Epidermal melanocyte (primary cell): ENCODE measurements around the gene SLC25A15.
"Not testable (repeated sequence)": the region's sequence is repeated elsewhere in the genome, so short reads cannot be mapped to it uniquely, and the experiment has no call there.

Source experiments
- DNase-seq: peaks from one replicate; pipeline ENCODE4 v3.0.0; 2011; ENCODE audit warnings: low spot score; ENCODE audit not compliant: insufficient read length

SLC25A15 gene

DNA sequence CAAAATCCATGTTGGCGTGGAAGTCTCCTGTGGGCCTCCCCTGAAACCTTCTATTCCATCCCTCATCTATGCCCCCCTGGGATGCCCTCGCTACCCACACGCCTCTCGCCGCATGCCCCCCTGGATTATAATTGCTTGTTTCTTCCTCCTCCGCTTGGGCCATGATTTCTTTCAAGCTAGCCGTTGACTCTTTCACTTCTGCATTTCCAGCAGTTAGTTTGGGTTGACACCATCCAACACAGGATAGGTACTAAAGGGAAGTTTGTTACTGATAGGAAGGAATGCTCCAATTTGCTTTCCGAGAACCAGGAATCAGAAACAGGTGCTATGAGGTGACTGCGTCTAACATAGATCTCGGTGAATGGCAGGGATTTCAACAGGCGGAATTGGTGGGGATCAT is 7.7 kb upstream of the SLC25A15 start:
- no peak for DNase-seq

DNA sequence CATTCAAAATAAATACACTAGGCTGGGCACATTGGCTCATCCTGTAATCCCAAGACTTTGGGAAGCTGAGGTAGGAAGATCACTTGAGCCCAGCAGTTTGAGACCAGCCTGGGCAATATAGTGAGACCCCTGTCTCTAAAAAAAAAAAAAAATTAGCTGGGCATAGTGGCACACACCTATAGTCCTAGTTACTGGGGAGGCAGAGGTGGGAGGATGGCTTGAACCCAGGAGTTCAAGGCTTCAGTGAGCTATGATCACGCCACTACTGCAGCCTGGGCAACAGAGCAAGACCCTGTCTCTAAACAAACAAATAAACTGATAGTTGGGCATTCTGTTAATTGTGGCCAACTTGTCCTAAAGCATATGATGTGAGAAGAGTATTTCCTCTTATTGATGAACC is 6.4 kb upstream of the SLC25A15 start:
- not testable (repeated sequence) for DNase-seq

DNA sequence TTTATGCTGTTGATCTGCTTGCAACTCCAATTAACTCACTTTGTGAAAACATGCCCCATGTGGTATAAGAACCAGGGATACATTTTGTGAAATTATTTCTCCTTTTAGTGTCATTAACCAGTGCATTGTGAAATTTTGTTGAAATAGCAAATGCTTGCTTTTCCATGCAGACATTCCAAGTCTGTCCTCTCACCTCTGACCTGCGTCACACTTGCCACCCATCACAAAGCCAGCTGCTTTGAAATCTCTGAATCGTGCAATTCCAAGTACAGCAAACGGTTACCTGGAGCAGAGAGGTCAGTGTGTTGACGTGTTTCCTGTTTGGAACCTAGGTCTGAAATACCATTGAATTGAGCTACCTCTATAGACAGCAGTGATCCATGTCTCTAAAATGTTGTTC is 4.9 kb upstream of the SLC25A15 start:
- DNase-seq, result no peak

DNA sequence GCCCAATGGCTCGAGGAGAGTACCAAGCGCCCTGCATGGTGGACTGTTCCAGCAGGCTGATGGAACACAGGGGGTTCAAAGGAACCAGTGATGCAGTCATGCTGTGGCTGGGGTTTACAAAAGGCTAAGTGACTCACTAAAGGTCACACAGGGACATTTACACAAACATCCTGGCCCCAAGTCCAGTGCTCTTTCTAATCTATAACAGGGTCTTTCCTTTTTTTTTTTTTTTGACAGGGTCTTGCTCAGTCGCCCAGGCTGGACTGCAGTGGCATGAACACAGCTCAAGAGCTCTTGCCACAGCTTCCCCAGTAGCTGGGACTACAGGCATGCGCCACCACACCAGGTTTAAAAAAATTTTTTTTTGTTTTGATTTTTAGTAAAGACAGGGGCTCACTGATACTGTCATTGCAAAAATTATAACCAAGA is 2.8 kb upstream of the SLC25A15 start:
- DNase-seq, result no peak

DNA sequence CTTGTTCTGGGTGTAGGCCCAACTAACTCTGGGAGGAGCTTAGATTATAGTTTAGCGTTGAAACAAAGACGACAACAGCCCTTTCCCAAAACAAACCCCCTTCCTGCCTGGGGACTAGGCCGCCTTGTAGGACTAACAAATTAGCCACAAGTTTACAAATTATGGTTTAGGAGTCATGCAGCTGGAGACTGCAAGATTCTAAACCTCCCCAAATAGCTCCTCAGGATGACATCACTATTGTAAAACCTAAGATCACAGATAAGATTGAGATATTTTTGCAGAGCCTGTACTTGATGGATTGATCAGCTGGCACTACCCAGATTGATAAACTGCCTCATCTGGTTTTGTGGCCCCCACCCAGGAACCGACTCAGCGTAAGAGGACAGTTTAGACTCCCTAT is 2.3 kb upstream of the SLC25A15 start:
- DNase-seq, result no peak

DNA sequence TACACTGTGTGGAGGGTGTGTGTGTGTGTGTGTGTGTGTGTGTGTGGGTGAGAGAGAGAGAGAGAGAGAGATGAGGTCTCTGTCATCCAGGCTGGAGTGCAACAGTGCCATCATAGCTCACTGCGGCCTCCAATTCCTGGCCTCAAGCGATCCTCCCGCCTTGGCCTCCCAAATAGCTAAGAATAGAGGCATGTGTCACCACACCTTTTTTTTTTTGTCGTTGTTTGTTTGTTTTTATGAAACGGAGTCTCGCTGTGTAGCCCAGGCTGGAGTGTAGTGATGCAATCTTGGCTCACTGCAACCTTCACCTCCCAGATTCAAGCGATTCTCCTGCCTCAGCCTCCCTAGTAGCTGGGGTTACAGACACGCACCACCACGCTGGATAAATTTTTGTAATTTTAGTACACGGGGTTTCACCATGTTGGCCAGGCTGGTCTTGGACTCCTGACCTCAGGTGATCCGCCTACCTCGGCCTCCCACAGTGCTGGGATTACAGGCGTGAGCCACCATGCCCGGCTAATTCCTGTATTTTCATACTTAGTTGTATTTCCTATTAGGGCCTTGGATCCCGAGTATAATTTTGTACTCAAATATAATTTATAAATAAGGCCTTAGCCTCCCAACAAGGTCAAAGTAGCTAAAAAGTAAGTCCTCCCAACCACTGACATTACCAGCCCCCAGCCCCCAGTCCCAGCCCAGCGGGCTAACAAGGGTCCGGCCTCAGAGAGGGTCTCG is 704 bp upstream of the SLC25A15 start:
- not testable (repeated sequence) for DNase-seq

DNA sequence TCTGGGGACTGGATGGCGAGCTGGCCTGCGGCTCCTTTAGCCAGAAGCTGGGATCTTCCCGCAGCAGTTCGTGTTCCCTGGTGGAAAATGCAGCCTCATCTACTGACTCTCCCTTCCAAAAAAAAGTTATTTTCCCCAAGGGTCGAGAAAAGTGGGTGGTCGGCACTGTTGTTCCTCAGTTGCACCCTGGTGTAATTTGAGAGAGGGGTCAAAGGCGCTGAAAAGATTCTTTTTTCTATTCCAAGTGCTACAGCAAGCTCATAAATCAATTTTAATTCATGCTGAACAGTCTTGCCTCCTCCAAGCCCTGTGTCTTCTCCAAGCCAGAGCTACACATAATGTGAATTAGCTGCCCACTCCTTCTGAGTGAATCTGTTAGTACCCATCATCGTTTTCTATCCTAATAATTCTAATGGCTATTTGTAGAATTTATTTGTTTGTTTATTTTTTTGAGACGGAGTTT is 774 bp downstream of the SLC25A15 start:
- no peak for DNase-seq

DNA sequence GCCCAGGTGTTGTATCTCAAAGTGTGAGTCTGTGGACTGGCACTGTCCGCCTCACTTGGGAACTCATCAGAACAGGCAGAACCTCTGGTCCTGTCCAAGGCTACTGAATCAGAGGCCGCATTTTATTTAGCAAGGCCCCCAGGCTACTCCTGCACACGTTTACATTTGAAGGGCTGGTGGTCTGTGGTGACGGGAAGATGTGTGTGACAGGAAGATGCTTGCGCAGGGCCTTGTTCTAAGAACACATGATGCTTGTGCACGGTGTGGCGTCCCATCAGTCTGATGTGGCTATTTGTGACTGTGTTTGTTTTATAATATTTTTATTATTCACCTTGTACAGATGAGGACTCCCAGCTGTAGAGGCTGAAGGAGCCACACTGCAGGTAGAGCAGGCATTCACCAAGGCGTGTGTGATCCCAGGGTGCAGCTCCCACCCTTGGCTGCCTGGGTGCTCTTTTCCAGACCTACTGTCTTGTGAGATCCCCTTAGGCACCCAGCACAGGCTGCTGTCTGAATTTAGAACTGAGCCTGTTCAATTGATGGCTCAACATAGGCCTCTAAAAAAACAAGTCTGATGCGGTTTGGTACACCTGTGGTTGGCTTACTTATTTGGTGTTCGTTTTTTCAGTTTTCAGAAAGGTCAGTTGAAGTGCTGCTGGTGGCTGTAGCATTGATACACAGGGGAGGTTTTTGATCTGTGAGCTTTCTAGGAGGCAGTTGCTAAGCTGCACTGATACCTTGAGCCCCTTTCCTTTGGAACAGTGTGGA is 3.1 kb downstream of the SLC25A15 start:
- DNase-seq, result no peak

DNA sequence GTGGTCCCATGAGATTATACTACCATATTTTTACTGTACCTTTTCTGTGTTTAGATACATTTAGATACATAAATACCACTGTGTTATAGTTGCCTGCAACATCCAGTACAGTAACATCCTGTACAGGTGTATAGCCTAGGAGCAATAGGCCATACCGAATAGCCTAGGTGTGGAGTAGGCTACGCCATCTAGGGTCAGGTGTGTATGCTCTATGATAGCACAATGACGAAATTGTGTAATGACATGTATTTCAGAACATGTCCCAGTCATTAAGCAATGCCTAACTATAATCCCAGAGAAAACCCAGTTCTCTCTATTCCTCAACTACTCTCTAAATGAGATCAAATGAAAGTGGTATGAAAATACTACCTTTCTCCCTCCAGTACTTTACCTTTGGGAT is 3.9 kb downstream of the SLC25A15 start:
- no peak for DNase-seq

DNA sequence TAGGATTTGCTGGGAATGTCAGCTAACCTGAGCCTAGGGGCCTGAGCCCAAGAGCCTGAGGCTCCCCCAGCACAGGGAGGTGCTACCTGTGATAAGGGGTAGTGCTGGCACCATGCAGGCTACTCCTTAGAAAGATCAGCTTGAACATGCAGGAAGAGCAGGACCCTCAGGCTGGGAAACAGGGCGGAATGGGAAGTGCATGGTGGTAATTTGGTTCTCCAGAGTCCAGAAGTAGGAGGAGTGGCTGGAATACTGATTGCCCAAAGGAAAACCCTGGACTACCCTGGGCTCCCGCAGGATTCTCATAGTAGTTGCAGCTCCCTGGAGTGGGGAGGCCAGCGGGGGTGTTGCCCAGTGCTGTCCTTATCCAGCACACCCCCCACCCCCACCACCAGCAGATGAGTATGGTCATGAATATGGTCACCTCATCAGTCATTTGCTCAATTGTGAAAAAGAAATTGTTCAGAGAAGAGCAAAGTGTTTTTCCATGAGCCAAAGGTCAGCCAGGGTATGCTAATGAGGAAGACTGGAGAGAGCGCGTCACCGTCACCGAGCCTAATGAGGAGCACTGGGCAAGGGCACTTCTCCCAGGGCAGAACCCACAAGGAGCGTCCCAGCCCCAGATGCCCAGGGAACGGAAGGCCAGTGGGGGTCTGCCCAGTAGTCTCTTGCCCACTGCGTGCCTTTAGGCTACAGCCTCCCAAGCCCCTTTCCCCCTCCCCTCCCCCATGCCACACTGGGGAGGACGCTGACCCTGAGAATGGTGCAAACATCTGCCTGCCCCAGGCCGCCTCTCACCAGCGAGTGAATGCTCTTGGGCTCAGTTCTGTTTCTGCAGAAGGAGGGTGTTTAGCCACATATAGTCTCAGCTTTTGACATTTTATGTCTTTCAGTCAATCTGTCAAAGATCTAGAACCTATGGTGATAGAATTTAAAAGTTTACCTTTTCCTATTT is 5.3 kb downstream of the SLC25A15 start:
- no peak for DNase-seq

DNA sequence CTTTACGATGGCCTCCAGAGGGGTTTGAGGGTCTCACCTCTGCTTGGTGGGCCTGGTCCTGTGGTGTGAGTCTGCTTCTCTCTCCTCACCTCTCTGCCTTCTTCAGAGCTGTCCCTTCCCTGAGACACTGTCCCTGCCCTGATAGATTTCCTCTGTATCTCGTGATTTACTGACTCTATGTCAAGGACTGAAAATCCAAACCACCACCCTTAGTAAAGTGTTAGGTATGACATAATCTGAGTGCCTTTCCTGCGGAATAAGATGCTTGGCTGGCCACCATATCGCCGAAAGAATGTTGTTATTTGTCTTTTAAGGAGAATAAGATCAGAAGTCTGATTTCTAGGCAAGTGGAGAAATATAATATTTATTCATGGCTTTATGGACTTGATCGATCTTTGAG is 7.2 kb downstream of the SLC25A15 start:
- no peak for DNase-seq

DNA sequence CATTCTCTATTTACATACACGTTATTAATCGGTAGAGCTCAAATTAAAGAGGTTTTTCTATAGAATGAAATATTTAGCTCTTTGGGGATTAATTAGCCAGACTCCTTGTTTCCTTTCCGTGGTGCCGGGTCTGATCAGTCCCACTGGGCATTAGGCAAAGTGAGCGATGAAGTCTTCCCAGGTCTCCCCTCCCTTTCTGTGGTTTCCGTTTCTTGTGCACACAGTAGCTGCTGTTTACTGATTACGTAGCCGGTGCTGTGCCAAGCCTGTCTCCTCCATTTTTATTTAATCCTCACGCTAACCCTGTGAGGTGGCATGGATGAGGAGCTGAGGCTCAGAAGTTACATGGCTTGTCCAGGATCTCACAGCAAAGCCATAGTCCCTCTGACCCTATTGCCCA is 9.0 kb downstream of the SLC25A15 start:
- no peak for DNase-seq

DNA sequence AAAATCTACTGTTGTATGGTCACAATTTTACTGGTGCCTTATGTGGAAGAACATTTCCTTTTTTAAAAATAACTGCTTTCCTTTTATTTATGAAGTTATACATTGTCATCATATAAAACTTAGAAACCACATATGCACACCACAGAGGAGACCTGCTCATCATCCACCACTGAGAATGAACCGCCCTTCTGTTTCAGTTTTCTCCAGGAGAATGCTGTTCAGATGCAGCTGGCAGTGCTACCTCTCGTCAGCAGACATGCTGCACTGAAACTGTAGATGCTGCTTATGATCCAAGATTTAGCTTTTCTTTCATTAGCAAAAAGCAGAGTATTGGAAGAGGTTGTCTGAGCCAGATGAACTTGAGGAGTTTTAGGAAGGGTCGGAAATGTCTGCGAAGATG is 10.1 kb downstream of the SLC25A15 start:
- no peak for DNase-seq

DNA sequence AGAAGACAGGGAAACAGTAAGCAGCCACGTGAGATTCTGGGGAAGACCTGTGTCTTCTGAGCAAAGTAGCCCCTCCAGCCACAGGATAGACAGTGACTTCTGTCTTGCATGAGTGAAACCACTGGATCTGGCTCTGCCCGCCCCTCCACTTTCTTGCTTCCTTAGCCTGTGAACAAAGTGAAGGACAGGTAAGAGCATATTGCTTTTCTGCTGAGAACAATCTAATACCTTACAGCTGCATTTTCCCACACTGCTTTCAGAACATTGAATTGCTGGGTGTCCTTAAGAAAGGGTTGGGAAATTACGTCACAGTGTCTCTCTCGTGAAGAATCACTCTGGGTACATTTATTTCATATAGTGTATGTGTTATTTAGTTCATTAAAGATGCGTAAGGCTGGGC is 11.1 kb downstream of the SLC25A15 start:
- DNase-seq, result no peak

DNA sequence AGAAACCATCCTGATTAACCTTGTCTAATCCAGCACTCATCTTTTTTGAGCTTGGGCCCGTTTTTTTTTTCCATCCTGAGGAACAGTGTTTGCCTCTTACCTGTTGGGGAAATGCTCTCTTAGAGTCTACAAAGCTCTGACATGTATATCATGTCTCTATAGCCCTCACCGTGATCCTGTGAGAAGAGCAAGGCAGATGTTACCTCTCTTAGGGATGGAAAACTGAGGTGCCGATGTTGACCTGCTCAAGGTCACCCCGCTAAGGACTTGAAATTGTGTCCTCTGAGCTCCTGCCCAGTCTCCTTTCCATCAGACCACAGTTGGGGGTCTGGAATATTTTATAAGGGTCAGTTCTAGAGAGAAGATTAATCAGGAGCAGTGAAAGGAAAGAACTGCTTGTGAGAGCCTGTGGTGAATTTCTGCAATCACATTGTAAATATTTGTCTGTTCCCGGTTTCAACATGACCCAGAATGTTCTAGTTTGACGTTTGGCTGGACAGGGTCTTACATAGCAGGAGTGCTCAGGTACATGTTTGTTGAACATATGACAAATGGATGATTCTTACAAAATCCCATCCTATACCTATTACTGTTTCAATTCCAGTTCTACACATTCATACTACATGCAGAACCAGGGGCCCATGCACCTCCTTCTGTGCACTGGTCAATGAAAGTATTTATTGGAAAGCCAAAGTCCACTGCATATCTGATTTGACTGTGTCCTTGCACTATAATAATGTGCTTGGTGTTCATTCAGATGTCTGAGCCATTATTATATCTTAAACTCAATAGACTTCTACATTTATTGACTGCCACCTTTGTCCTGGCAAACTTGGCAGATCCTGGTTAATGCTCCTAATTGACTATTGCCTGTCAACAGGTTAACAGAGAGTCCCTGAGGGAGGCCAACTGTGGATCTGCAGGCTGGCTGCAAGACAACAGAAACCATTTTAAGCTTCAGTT is 12.1 kb downstream of the SLC25A15 start:
- DNase-seq, result no peak

DNA sequence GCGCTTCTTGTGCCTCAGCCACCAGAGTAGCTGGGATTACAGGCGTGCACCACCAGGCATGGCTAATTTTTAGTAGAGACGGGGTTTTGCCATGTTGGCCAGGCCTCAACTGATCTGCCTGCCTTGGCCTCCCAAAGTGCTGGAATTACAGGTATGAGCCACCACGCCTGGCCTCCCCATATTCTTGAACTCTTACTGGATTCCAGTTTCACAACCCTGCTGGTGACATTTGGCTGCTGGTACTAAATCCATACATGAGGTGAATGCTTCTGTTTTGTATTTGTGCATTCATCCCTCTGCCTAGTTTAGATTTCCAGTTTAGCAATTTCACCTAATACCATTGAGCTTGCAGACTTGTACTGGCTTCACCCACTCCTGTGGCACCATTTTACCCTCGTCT is 13.9 kb downstream of the SLC25A15 start:
- no peak for DNase-seq

DNA sequence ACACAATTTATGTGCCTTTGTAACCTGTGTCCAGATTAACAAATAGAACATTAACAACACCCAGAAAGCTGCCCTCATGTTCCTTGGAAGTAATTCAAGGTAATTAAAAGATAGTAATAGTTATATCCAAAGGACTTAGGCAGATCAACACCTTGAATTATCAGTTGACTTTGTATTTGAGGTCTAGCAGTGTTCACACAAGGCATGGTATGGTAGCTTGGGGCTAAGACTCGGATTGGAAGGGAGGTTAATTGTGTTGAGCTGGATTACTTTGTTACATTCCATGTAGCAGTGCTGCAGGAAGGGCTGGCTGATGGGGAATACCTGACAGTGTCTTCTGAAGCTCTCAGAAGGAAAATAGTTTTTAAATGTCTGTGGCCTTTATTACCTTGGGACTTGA is 16.8 kb downstream of the SLC25A15 start:
- DNase-seq, result no peak

DNA sequence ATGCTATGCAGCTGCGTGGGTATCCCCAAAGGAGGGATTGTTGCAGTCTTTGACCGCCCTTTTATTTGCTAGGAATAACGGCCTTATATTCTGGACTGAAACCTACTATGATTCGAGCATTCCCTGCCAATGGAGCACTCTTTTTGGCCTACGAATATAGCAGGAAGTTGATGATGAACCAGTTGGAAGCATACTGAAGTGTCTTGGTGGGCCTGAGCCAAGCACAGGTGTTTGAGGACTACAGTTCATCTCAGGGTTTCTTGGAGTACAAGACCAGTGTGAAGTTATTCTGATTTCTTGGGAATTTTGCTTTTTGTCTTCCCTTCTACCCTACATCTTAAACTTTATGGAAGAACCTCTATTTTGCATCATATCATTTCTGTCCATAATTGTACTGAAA is 20.1 kb downstream of the SLC25A15 start:
- DNase-seq, result no peak

DNA sequence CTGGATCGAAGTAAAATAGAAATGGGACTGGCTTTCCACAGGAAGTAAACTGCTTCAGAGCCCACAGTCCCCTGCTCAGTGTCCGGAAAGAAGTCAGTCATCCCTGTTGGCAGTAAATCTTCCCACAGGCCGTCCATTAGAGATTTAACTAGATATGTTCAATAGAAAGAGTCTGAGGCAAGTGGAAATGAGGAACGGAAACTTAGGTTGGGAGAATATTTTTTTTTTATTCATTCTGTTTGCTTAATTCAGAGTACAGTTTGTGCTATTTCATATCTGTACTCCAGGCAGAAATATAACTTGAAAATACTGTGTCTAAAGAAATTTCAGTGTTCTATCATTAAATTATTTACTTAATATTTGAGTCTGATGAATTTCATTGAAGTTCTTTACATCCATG is 22.7 kb downstream of the SLC25A15 start:
- no peak for DNase-seq

DNA sequence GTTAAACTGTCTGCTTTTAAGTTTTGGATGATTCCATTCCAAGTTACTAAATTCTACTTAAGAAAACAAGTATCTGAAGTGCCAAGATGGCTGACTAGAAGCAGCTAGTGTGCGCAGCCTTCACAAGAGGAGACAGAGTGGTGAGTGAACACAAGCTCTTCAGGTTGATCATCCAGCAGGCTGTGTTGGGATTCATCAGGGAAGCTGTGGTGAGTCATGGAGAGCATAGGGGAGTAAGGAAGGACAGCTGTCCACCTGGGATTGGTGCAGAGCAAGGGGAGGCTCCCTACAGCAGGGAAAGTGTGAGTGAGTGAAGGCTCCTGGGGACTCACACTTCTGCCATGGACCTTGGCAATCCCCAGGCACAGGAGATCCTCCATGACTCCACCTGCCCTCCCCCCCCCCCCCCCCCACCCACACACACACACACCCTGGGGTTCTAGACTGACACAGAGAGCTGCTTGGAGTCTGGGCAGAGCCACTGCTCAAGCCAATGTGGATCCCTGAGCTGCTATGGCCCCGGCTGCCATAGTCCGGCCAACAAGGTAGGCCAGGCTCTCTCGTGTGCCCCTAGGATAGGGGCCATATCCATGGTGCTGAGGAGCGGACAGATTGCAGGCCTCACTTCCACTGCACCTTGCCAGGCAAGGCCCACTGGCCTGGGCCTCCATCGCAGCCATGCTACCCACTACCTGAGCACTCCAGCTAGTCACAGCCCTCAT is 23.5 kb downstream of the SLC25A15 start:
- no peak for DNase-seq
